Fibroblast of lung (primary cell): ENCODE measurements around the gene EXOC8. TPM values are rescaled to one million over a fixed set of nuclear protein-coding genes. Genes with fewer than 3 reads are reported as not detected.

ENCODE experiments used
- DNase-seq, 2 donors: peaks; one replicate each; pipeline versions ENCODE4 v3.0.0 to v3.0.0-alpha.2; 2010; ENCODE audit warnings: low read depth in 2 of 2
- H2AFZ ChIP-seq: 2 replicates; pipeline ENCODE4 v1.5.1; 2012; ENCODE audit warnings: low read length, control low read depth, inconsistent platforms
- H3K27ac ChIP-seq: 2 replicates; pipeline ENCODE4 v1.5.1; 2011; ENCODE audit warnings: low read length, control low read depth; ENCODE audit not compliant: insufficient read depth
- H3K27me3 ChIP-seq: 2 replicates; pipeline ENCODE4 v1.5.1; 2011; ENCODE audit warnings: mild to moderate bottlenecking, low read length; ENCODE audit not compliant: control insufficient read depth, insufficient read depth
- H3K36me3 ChIP-seq: 2 replicates; pipeline ENCODE4 v1.5.1; 2011; ENCODE audit warnings: low read length; ENCODE audit not compliant: control insufficient read depth, insufficient read depth
- H3K4me1 ChIP-seq: 2 replicates; pipeline ENCODE4 v1.5.1; 2011; ENCODE audit warnings: low read length; ENCODE audit not compliant: control insufficient read depth, insufficient read depth; ENCODE audit errors: extremely low read depth
- H3K4me2 ChIP-seq: 2 replicates; pipeline ENCODE4 v1.5.1; 2011; ENCODE audit warnings: low read length, control low read depth; ENCODE audit not compliant: insufficient read depth; ENCODE audit errors: extremely low read depth
- H3K4me3 ChIP-seq, 4 experiments: fragments of 200-600 bp in 1 of 4; sonication (generic) in 1 of 4; replicated peaks in 1 of 4; 2 replicates each; pipeline ENCODE4 v1.5.1; 2011 to 2016; ENCODE audit warnings: low read length in 4 of 4, low read depth in 3 of 4, mild to moderate bottlenecking in 3 of 4, control low read depth in 2 of 4, inconsistent platforms in 1 of 4, mixed read lengths in 1 of 4; ENCODE audit not compliant: insufficient read depth in 1 of 4; ENCODE audit errors: control extremely low read depth in 1 of 4
- H3K79me2 ChIP-seq: 2 replicates; pipeline ENCODE4 v1.5.1; 2012; ENCODE audit warnings: mild to moderate bottlenecking, low read length, inconsistent platforms; ENCODE audit not compliant: control insufficient read depth, insufficient read depth
- H3K9ac ChIP-seq: 2 replicates; pipeline ENCODE4 v1.5.1; 2011; ENCODE audit warnings: mild to moderate bottlenecking, low read length, control low read depth; ENCODE audit not compliant: insufficient read depth
- H3K9me3 ChIP-seq: 2 replicates; pipeline ENCODE4 v1.5.1; 2012; ENCODE audit warnings: low read depth, low read length; ENCODE audit not compliant: control insufficient read depth, insufficient read depth
- H4K20me1 ChIP-seq: 2 replicates; pipeline ENCODE4 v1.5.1; 2011; ENCODE audit warnings: low read length; ENCODE audit not compliant: control insufficient read depth, insufficient read depth; ENCODE audit errors: extremely low read depth
- CTCF ChIP-seq, 2 donors: IDR thresholded peaks in 1 of 2; conservative IDR thresholded peaks in 1 of 2; 1 replicate in 1 of 2; 2 replicates in 1 of 2; pipeline ENCODE4 v1.5.1; 2011 to 2012; ENCODE audit warnings: low read length in 2 of 2, control low read depth in 1 of 2, inconsistent platforms in 1 of 2, low read depth in 1 of 2, mild to moderate bottlenecking in 1 of 2
- EZH2 ChIP-seq: IDR thresholded peaks from 2 replicates; pipeline ENCODE4 v1.5.1; 2012; ENCODE audit warnings: low read length, control low read depth, mild to moderate bottlenecking; ENCODE audit errors: missing control alignments
- polyA plus RNA-seq, 2 donors: library from polyadenylated mRNA; depleted of rRNA in 1 of 2; stranded (reverse) in 1 of 2; unstranded in 1 of 2; fragments of >200 nt; gene quantifications; 2 replicates each; pipeline ENCODE4 v1.2.1, GENCODE V29; 2011 to 2012; ENCODE audit warnings: missing spikeins in 1 of 2
- total RNA-seq: library from RNA; depleted of rRNA; stranded (reverse); fragments of >200 nt; gene quantifications from 2 replicates; pipeline ENCODE4 v1.2.1, GENCODE V29; 2014

Gene EXOC8
- total and polyA plus RNA-seq, 2 donors (not counting 1 experiment from before 2014, with no cell fraction given): 5.8 to 17.0 TPM

GRCh38 chr1:231322880-231323530 is 14.6 kb downstream of the EXOC8 start:
- Histone ChIP-seq H3K4me3 (no peak overlapping the region), H3K36me3 (no peaks in the 10 kb centered on the region), H3K4me1 (no peaks in the 10 kb centered on the region), H4K20me1 (no peaks in the 10 kb centered on the region), H3K9ac (no peak overlapping the region), H3K9me3 (no peaks in the 10 kb centered on the region), H3K27me3 (no peaks in the 10 kb centered on the region), H3K79me2 (no peaks in the 10 kb centered on the region), H2AFZ (no peak overlapping the region), H3K27ac (no peak overlapping the region), H3K4me2 (no peak overlapping the region)
- no peak for DNase-seq
- TF ChIP-seq EZH2: no peak
- TF ChIP-seq CTCF (conservative IDR thresholded peaks at IDR 0.05 in 1 of 2, IDR thresholded peaks at IDR 0.05 in 1 of 2; ENCODE audit: low read depth in 1 of 2, low read length in 2 of 2): no peak

GRCh38 chr1:231319080-231319479 is 18.6 kb downstream of the EXOC8 start:
- DNase-seq: no peak
- Histone ChIP-seq H3K27ac (no peak overlapping the region), H3K4me1 (no peaks in the 10 kb centered on the region), H3K79me2 (no peaks in the 10 kb centered on the region), H3K36me3 (no peaks in the 10 kb centered on the region), H3K9ac (no peak overlapping the region), H3K27me3 (no peaks in the 10 kb centered on the region), H4K20me1 (no peaks in the 10 kb centered on the region), H3K4me3 (no peak overlapping the region), H2AFZ (no peak overlapping the region), H3K4me2 (no peak overlapping the region), H3K9me3 (no peaks in the 10 kb centered on the region)
- TF ChIP-seq EZH2: no peak
- no peak for TF ChIP-seq CTCF (conservative IDR thresholded peaks at IDR 0.05 in 1 of 2, IDR thresholded peaks at IDR 0.05 in 1 of 2; ENCODE audit: low read depth in 1 of 2, low read length in 2 of 2)

DNA sequence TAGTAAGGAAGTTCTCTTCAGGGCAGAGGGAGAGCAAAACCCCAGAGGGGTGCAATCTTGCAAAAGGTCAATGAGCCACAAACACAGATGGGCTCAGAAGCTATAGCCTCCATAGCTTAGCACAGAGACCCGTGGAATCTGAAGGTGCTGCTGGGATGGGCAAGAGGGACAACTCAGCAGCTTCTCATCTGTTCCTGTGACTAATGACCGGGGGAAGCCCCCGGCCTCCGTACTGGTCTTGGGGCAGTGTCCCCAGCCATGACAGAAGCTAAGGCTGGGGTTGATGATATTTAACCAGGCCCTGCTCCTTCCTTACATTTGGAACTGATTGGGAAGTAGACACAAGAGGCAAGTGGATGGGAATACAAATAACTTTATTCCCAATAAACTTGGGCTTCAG is 19.1 kb downstream of the EXOC8 start:
- H3K79me2 ChIP-seq: no peaks in the 10 kb centered on the region
- no peaks in the 10 kb centered on the region for H3K27me3 ChIP-seq
- H3K27ac ChIP-seq: no peak overlapping the region
- H3K9ac ChIP-seq: no peak overlapping the region
- H2AFZ ChIP-seq: no peak overlapping the region
- no peak for DNase-seq
- H3K36me3 ChIP-seq: no peaks in the 10 kb centered on the region
- H3K4me3 ChIP-seq: no peak overlapping the region
- H3K4me2 ChIP-seq: no peak overlapping the region
- TF ChIP-seq EZH2: no peak
- no peaks in the 10 kb centered on the region for H4K20me1 ChIP-seq
- no peaks in the 10 kb centered on the region for H3K4me1 ChIP-seq
- H3K9me3 ChIP-seq: no peaks in the 10 kb centered on the region
